Measurements from ENCODE around the gene GSTM3.

Gene GSTM3

GRCh38 chr1:109781806-109782205, 41.0 kb upstream of the GSTM3 start:
- no peak overlapping the region for H3K4me2 ChIP-seq (ENCODE audit: low read depth, low read length)
- H3K4me1 ChIP-seq (ENCODE audit: low read length), result no peaks in the 10 kb centered on the region
- no peaks in the 10 kb centered on the region for H3F3A ChIP-seq (ENCODE audit: insufficient read depth, low read length)
- no peaks in the 10 kb centered on the region for H3K79me2 ChIP-seq (ENCODE audit: low read length)
- no peak overlapping the region for H2AFZ ChIP-seq (ENCODE audit: low read length)
- H3K27me3 ChIP-seq (replicated peaks; ENCODE audit: insufficient read depth, low read length), result no peaks in the 10 kb centered on the region
- H3K9ac ChIP-seq (ENCODE audit: low read length), result no peak overlapping the region
- no peak overlapping the region for H3K4me3 ChIP-seq (ENCODE audit: low read length)
- DNase-seq, result no peak
- H3K36me3 ChIP-seq (replicated peaks; ENCODE audit: insufficient read depth, low read length), result no peaks in the 10 kb centered on the region
- no peak overlapping the region for H3K27ac ChIP-seq (ENCODE audit: low read length)
- H3K9me3 ChIP-seq (replicated peaks; ENCODE audit: insufficient read depth, low read length), result no peaks in the 10 kb centered on the region
- H3K9me2 ChIP-seq (replicated peaks; ENCODE audit: insufficient read depth, low read length), result no peaks in the 10 kb centered on the region
- TF ChIP-seq, protein P1, sequence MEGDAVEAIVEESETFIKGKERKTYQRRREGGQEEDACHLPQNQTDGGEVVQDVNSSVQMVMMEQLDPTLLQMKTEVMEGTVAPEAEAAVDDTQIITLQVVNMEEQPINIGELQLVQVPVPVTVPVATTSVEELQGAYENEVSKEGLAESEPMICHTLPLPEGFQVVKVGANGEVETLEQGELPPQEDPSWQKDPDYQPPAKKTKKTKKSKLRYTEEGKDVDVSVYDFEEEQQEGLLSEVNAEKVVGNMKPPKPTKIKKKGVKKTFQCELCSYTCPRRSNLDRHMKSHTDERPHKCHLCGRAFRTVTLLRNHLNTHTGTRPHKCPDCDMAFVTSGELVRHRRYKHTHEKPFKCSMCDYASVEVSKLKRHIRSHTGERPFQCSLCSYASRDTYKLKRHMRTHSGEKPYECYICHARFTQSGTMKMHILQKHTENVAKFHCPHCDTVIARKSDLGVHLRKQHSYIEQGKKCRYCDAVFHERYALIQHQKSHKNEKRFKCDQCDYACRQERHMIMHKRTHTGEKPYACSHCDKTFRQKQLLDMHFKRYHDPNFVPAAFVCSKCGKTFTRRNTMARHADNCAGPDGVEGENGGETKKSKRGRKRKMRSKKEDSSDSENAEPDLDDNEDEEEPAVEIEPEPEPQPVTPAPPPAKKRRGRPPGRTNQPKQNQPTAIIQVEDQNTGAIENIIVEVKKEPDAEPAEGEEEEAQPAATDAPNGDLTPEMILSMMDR (IDR thresholded peaks at IDR 0.05; ENCODE audit: low read length), result no peak
- no peak for TF ChIP-seq EZH2phosphoT487 (IDR thresholded peaks at IDR 0.05; ENCODE audit: low read length)
- TF ChIP-seq EZH2 (optimal IDR thresholded peaks at IDR 0.05; ENCODE audit: low read depth, low read length), result no peak
- H4K20me1 ChIP-seq (ENCODE audit: insufficient read depth, low read length), result no peaks in the 10 kb centered on the region

GRCh38 chr1:109780982-109781381, 40.1 kb upstream of the GSTM3 start:
- no peaks in the 10 kb centered on the region for H4K20me1 ChIP-seq (ENCODE audit: insufficient read depth, low read length)
- no peak overlapping the region for H3K4me2 ChIP-seq (ENCODE audit: low read depth, low read length)
- no peaks in the 10 kb centered on the region for H3K9me3 ChIP-seq (replicated peaks; ENCODE audit: insufficient read depth, low read length)
- H3K9ac ChIP-seq (ENCODE audit: low read length), result no peak overlapping the region
- no peaks in the 10 kb centered on the region for H3K36me3 ChIP-seq (replicated peaks; ENCODE audit: insufficient read depth, low read length)
- H3K4me3 ChIP-seq (ENCODE audit: low read length), result no peak overlapping the region
- no peaks in the 10 kb centered on the region for H3K27me3 ChIP-seq (replicated peaks; ENCODE audit: insufficient read depth, low read length)
- H2AFZ ChIP-seq (ENCODE audit: low read length), result no peak overlapping the region
- H3K4me1 ChIP-seq (ENCODE audit: low read length), result no peaks in the 10 kb centered on the region
- H3K79me2 ChIP-seq (ENCODE audit: low read length), result no peaks in the 10 kb centered on the region
- H3F3A ChIP-seq (ENCODE audit: insufficient read depth, low read length), result no peaks in the 10 kb centered on the region
- no peaks in the 10 kb centered on the region for H3K9me2 ChIP-seq (replicated peaks; ENCODE audit: insufficient read depth, low read length)
- DNase-seq, result no peak
- H3K27ac ChIP-seq (ENCODE audit: low read length), result no peak overlapping the region
- TF ChIP-seq EZH2 (optimal IDR thresholded peaks at IDR 0.05; ENCODE audit: low read depth, low read length), result no peak
- TF ChIP-seq EZH2phosphoT487 (IDR thresholded peaks at IDR 0.05; ENCODE audit: low read length), result no peak
- TF ChIP-seq, protein P1 (IDR thresholded peaks at IDR 0.05; ENCODE audit: low read length), result no peak

GRCh38 chr1:109777980-109778625, 37.3 kb upstream of the GSTM3 start:
- no peak overlapping the region for H3K27ac ChIP-seq (ENCODE audit: low read length)
- DNase-seq, result no peak
- H3K36me3 ChIP-seq (replicated peaks; ENCODE audit: insufficient read depth, low read length), result no peaks in the 10 kb centered on the region
- no peaks in the 10 kb centered on the region for H3K27me3 ChIP-seq (replicated peaks; ENCODE audit: insufficient read depth, low read length)
- H3K9me3 ChIP-seq (replicated peaks; ENCODE audit: insufficient read depth, low read length), result no peaks in the 10 kb centered on the region
- TF ChIP-seq EZH2 (optimal IDR thresholded peaks at IDR 0.05; ENCODE audit: low read depth, low read length) (no peak), EZH2phosphoT487 (IDR thresholded peaks at IDR 0.05; ENCODE audit: low read length) (no peak)
- TF ChIP-seq, protein P1 (IDR thresholded peaks at IDR 0.05; ENCODE audit: low read length), result no peak
- H3K9me2 ChIP-seq (replicated peaks; ENCODE audit: insufficient read depth, low read length), result no peaks in the 10 kb centered on the region
- no peaks in the 10 kb centered on the region for H3K79me2 ChIP-seq (ENCODE audit: low read length)
- no peak overlapping the region for H2AFZ ChIP-seq (ENCODE audit: low read length)
- no peak overlapping the region for H3K4me3 ChIP-seq (ENCODE audit: low read length)
- no peak overlapping the region for H3K9ac ChIP-seq (ENCODE audit: low read length)
- H3F3A ChIP-seq (ENCODE audit: insufficient read depth, low read length), result no peaks in the 10 kb centered on the region
- H3K4me1 ChIP-seq (ENCODE audit: low read length), result no peaks in the 10 kb centered on the region
- no peaks in the 10 kb centered on the region for H4K20me1 ChIP-seq (ENCODE audit: insufficient read depth, low read length)
- no peak overlapping the region for H3K4me2 ChIP-seq (ENCODE audit: low read depth, low read length)

All from MM.1S (cell line).